EH (cell line): ENCODE results near the gene FIS1.
A peak's percentile ranks its signal among the peaks of the same experiment; 100 is the strongest.
"Not testable (repeated sequence)": the region's sequence is repeated elsewhere in the genome, so short reads cannot be mapped to it uniquely, and the experiment has no call there.

Experiments
- DNase-seq: peaks from one replicate; pipeline ENCODE4 v3.0.0-alpha.2; 2015; ENCODE audit warnings: low read depth

FIS1 gene

GRCh38 chr7:101244375-101245146 is at the start of gene FIS1:
Gene FIS1, minus strand, starts transcription at chr7:101245081. Its CDS starts 77 bp downstream, at chr7:101245004.
- DNase-seq = peak; percentile 91

DNA sequence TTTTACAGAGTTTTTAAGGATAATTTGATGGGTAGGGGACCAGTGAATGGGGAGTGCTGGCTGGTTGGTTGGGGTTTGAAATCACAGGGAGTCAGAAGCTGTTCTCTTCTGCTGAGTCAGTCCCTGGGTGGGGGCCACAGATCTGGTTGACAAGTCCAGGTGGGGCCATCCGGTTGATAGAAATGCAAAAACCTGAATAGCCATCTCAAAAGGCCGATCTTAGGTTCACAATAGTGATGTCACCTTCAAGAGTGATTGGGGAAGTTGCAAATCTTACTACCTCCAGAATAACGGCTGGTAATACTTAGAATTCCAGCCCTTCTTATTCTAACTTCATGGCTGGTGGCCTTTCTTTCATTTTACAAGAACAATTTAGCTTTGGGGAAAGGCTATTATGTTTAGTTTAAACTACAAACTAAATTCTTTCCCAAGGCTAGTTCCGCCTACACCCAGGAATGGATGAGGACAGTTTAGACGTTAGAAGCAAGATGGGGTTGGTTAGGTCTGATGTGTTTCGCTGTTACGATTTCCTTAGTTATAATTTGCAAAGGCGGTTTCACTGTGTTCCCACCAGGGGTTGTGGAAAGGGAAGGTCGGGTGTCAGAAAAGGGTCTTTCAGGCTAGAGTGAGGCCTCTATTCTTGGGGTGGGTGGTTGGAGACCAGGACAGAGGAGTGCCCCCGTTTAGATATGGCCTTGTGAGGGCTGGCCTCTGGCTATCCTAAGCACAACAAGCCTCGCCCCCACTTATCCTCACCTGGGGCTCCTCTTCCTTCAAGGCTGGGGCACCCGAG is 49.4 kb upstream of the FIS1 start:
- DNase-seq = no peak

GRCh38 chr7:101293069-101294021 is 48.5 kb upstream of the FIS1 start:
- not testable (repeated sequence) for DNase-seq

GRCh38 chr7:101292566-101292965 is 47.7 kb upstream of the FIS1 start:
- DNase-seq = peak; percentile 22

DNA sequence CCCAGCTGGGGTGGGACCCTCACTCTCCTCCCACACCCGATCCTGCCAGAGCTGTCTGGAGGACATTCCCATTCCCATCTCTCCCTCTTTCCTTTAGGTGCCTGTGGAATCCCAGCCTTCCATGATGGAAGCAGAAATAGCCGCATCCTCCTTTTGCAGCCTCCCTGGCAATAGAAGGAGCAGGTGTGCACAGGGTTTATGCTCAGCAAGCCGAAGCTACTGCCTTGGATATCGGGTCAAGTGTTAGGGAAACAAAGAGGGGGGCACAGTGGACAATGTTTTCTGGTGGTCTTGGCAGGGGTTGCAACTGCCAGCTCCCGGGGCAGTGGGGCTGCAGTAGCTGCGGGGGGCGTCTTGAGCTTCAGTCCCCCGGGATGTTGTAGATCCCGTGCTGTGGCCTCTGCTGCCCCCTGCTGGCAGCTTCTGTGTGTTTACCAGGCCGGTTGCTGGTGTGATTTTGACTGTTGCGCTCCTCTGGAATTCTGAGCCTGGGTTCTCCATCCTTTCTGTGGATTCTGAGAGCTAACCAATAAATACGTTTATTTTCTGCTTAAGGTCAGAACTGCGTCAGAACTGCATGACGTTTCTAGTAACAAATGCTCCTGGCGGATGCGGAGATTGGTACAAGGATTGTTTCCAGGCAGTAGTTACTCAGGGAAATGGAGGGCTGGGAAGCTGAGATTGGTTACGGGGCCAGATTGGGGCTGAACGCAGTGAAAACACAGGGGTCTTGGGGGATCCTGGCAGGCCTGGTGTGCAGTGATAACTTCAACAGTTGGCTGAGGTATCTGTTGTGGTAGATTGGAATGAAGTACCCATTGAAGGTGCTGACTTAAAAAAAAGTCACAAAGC is 45.5 kb upstream of the FIS1 start:
- peak; percentile 47 for DNase-seq

DNA sequence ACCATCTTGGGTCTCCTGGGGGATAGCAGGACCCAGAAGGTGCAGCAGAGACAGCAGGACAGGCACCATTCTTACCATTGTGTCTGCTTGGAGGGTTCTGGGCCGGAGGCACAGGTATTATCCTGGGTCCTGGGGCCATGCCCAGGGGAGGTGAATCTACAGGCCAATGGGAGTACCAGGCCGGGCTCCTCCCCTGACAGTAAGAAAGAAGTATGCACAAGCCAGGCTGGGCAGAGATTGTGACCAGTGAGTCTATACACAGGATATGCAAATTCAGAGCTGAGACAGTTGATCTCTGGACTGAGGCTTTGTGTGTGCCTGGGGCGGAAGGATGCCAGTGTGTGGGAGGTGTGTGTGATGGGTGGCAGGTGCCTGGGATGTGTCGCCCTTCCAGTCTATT is 44.8 kb upstream of the FIS1 start:
- not testable (repeated sequence) for DNase-seq

- DNase-seq = no peak
Observed at GRCh38 chr7:101288439-101288838, 43.6 kb upstream of the FIS1 start.

DNA sequence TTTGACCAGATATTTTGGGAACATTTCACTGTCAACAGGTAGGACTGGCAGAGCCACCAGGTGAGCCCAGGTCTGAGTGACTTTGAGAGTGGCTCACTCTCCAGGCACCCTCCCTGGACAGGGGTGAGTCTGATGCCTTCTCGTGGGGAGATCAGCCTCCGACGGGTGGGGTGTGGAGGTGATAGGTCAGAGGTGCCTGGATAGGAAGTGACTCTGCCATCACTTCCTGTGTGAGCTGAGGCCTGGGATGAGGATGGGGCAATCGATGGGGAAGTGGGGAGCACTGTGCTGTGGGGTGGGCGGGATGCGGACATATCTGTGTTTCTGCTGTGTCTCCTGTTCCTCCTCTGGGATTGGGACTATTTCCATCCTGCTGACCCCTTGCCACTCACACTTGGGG is 42.2 kb upstream of the FIS1 start:
- DNase-seq = no peak

DNA sequence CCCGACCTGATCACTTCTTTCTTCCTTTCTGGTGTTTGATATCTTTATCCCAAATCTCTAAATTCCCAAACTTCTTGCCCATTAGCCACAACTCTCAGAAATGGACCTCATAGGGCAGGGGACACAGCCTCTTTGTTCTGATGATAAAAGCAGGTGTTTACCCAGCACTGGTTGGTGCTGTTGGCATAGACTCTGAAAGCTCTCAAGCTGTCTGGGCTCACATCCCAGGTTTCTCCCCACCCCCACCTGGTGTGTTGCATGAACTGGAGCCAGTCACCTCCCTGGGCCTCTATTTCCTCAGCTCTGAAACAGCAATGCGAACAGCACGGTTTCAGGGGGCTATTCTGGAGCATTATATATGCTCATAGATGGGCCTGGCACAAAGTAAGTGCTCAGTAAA is 41.0 kb upstream of the FIS1 start:
- DNase-seq = not testable (repeated sequence)

- no peak for DNase-seq
Observed at GRCh38 chr7:101285171-101285570, 40.3 kb upstream of the FIS1 start.

DNA sequence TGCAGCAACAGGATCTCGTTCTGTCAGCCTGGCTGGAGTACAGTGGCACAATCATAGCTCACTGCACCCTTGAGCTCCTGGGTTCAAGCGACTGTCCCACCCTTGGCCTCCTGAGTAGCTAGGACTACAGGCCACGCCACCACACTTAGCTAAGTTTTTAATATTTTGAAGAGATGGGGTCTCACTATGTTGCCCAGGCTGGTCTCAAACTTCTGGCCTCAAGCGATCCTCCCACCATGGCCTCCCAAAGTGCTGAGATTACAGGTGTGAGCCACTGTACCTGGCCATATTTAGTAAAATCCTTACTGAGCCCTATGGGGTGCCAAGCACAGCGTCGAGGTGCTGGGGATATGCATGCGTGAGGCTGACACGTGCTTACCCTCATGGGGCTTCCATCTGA is 36.0 kb upstream of the FIS1 start:
- DNase-seq = not testable (repeated sequence)

- DNase-seq = no peak
Observed at GRCh38 chr7:101278461-101279292, 33.8 kb upstream of the FIS1 start.

- no peak for DNase-seq
Observed at GRCh38 chr7:101277155-101277554, 32.3 kb upstream of the FIS1 start.

GRCh38 chr7:101273206-101273605 is 28.3 kb upstream of the FIS1 start:
- no peak for DNase-seq

GRCh38 chr7:101271021-101271420 is 26.1 kb upstream of the FIS1 start:
- DNase-seq = no peak

DNA sequence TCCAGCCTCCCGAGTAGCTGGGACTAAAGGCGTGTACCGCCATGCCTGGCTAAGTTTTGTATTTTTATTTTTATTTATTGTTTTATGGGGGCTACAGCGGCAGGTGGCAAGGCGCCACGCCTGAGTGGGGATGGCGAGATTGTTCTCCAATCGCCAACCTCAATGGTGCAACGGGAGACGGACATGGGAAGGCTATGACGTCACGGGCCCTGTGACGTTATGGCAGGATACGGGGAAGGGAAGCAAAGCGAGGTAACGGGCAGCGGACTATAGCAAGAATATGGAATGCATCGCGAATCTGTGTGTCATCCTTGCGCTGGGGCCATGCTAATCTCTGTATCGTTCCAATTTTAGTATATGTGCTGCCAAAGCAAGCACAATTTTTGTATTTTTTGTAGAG is 24.8 kb upstream of the FIS1 start:
- DNase-seq = no peak

GRCh38 chr7:101265622-101266516 is 21.0 kb upstream of the FIS1 start:
- DNase-seq = no peak

DNA sequence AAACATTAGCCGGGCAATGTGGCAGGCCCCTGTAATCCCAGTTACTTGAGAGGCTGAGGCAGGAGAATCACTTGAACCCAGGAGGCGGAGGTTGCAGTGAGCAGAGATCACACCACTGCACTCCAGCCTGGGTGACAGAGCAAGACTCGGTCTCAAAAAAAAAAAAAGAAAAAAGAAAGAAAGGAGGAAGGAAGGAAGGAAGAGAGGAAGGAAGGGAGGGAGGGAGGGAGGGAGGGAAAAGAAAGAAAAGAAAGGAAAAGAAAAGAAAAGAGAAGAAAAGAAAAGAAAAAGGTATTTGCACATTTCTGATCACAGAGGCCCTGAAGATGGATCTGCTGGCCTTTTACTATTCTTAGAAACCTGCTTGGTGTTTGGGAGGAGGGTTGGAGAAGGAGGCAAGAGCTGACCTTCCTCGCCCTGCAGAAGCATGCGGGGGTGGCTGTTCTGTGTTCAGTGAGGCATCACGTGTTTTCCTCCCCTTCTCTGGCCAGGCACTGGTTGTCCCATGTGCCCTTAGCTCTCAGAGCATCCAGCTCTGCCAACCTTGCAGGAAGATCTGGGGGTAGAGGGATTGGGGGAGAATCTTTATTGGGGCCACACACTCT is 19.3 kb upstream of the FIS1 start:
- peak; percentile 30 for DNase-seq

DNA sequence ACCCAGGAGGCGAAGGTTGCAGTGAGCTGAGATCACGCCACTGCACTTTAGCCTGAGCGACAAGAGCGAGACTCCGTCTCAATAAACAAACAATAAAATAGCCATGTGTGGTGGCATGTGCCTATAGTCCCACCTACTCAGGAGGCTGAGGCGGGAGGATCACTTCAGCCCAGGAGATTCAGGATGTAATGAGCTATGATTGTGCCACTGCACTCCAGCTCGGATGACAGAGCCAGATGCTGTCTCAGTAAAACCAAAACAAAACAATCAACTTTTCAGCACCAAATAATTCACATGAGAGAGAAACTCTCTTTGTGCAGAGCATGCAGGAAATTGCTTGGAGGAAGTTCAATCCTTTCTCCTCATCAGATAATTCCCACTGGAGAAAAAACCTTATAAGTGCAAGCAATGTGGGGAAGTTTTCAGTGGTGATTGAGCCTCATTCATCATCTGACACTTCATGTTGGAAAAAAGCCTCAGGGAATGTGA is 13.4 kb upstream of the FIS1 start:
- DNase-seq = peak; percentile 41
